GM21619 (cell line): ENCODE data around the gene IKZF1.

Experiments used
- ATAC-seq: cut with Tn5 transposase; IDR thresholded peaks from one replicate; pipeline ENCODE4 v1.9.1; 2021; ENCODE audit not compliant: unreplicated experiment

IKZF1 gene

DNA sequence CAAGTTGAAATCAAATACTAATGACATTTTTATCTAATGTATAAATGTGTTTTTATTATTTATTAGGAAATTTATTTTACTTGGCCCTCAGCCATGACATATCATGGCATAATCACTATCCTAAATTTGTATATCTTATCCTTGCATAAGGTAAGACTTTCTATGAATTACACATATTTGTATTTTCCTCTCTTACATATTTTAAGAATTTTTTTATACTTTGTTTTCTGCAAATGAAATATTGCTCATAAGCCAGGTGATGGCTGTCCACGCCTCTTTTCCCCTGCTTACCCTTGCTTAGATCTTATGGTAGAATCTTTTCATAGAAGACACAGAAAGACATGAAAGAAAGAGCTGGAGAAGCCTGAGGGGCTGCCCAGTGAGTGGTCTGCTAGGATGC is 48.2 kb downstream of the IKZF1 start:
- no peak for ATAC-seq

DNA sequence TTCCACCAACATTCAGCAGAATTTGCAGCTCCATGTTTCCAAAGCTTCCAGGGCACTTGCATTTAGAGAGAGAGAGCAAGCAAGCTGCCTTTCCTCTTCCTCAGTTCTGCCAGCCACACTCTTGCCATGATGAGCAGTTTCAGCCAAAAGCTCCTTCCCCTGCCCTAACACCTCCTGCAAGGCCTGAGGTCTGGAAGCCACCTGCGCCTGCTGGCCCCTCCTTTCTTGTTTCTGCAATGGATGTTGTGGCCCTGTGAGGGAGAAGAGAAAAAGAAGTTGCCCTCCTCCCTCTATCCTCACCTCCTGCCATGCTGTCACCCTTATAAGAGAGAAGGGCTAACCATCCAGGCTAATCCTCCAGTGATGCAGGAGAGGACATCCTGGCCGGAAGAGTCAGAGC is 48.7 kb downstream of the IKZF1 start:
- no peak for ATAC-seq

DNA sequence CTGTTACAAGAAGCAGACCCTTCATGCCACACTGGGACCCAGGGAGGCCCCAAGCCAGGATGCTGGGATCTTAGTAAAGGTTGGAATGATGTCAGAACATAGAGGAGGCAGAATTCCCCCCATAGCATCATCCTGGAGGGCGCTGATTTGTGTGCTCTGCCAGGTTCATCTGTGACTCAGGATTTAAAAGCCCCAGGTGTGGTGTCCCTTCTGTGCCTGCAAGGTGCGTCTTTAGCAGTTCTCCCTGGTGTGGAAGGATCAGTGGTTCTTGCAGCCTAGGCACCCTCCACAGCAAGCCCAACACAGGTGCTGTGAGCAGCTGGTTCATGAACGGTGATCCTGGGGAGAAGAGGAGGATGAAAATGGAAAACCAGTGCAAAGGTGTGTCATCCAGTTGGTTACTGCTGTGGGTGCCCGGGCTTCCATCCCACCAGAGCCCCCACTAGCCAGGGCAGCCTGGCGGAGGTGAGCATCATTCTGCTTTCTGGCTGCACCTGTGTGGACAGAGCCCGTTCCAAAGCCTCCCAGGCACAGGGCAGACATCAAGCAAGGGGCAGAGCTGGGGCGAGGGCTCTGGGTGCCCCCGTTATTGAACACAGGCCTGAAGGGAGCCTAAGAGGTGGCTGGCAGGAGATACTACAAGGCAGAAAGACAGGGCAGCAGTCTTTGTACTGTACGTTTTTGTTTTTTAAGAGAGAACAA is 49.5 kb downstream of the IKZF1 start:
- ATAC-seq = no peak

DNA sequence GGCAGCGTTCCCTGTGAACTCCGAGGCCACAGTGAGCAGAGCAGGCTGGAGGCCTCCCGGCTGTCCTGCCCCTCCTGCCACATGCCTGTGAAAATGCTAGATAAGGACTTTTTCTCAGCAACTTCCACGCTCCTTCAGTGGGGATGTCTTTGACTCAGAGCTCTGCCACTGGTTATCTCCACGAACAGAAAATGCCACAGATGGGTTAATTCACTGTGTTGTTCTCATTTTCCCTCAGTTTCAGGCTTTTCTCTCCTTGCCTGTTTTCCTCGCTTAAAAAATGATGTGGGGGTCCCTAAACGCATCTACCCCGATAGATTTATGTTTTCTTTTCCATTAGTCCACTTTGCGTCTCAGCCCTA is 51.3 kb downstream of the IKZF1 start:
- no peak for ATAC-seq

DNA sequence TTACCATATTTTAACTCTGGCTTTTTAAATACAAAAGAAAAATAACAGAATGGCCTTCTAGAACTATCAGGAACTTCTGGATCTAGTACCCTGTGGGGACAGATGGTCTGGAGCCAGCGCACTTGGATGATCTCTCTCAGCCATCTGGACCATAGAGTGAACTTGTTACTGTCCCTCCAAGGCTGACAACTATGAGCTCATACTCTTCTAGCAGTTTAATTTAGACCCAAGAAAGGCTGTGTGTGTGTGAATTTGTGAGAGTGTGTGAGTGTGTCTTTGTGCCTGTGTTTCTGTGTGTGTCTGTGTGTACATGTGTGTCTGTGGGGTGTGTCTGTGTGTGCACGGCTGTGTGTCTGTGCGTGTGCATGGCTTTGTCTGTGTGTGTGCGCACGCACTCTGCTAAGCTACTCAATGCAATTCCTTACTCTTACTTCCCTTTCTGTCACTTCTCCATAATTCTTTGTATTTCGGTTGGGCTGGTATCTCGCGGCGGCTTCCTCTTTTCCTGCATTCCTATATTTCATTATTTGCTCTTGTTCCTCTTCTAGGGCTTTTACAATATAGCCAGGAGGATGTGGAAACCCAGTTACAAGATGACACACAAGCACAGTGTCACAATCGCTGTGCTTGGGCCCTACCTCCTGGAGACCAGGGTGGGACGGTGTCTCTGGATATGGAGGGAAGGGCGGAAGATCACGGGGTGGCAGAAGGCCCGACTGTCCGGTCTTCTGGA is 51.9 kb downstream of the IKZF1 start:
- no peak for ATAC-seq

DNA sequence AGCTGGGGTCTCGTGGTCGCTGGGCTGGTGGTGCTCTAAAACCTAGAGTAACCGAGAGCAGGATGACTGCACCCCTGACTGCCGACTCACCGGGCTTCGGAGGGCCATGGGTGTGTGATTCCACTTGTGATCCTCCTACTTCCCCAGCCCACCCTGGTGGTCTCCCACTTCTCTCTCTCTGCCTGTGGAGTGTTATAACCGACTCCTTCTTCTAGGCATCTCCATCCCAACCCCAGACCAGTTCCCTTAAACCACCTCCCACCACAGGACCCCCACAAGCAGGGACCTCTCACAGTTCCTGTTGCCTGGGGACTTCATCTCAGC is 52.4 kb downstream of the IKZF1 start:
- no peak for ATAC-seq

DNA sequence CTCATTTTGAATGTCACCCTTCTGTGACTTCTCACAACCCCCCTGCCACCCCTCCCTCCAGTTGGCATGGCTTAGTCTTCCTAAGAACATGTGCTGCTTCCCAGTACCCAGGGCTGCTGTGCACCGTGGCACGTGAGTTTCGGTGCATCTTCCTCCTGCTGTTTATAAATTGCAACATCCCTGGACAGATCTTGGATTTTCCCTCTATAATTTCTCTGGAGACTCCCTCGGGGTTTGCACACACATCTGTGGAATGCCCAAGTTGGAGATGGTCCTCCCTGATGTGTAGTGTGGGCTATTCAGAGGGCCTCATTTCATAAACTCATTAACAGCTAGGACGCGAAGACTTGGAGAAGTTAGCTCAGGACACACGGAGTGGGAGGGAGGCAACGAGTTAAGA is 52.9 kb downstream of the IKZF1 start:
- ATAC-seq = no peak

DNA sequence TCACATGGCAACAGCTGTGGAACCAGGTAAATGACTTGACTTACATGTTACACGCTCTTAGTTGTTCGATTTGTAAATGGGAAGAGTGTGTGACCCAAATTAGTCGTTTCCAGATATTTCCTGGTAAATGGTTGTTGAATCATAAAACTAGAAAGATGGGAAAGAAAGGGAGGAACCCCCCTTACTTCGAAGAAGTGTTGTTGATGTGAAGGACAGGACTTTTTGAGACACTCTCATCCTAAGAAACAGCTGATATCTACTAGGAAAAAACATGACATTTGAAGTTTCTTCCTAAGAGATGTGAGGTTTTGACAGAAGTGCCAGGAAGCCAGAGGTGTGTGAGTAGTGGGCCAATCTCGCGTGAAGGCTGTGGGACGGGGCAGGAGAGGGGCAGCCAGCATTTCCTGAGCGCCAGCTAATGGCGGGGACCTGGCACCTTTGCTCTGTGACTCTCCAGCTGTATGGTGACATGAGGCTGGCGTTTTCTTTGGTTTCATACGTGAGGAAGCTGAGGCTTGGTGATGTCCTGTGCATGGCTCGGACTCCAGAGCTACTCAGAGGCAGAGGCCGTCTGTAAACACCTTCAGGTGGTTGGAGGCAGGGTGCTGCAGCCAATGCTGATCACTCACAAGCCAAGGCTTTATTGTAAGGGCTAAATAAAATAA is 53.7 kb downstream of the IKZF1 start:
- no peak for ATAC-seq

DNA sequence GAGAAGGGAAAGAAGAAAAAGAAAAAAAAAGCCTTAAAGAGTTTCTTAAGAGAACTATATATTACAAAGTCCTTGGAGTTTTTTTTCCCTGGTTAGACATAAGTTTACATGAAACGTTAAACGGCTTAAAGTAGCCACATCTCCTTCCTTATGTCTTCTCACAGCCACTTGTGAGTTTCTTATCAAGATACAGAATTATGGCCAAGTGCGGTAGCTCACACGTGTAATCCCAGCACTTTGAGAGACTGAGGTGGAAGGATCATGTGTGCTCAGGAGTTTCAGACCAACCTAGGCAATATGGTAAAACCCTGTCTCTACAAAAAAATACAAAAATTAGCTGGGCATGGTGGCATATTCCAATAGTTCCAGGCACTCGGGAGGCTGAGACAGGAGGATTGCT is 54.3 kb downstream of the IKZF1 start:
- no peak for ATAC-seq

DNA sequence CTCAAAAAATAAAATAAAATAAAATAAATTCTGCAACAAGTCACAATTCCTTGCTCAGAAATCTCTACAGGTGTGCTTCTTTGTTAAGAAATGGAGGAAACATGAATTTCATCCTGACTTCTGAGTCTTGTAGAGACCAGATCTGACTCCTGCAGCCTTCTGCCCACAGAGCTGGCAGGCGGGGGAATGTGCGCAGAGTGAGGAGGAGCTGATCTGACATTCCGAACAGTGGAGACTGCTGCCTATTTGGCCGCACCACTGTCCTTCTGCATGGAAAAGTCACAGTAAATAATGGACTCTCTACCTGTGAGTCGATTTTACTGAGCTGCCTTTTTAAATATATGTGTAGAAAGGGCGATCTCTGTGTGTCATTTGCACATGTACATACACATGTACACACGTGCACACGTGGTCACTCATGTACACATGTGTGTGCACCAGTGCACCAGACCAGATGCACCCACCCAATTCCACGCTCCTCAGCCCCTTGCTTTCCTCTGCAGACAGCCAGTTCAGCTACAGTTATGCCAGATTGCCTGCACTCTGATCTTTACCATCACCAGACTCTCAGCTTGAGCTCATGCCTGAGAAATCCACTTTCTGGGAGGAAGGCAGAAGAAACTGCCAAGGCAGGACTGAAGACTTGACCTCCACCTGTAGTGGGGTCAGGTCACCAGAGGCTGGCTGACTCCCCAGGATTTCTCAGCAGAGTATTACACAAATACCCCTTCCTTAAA is 54.9 kb downstream of the IKZF1 start:
- ATAC-seq = no peak

DNA sequence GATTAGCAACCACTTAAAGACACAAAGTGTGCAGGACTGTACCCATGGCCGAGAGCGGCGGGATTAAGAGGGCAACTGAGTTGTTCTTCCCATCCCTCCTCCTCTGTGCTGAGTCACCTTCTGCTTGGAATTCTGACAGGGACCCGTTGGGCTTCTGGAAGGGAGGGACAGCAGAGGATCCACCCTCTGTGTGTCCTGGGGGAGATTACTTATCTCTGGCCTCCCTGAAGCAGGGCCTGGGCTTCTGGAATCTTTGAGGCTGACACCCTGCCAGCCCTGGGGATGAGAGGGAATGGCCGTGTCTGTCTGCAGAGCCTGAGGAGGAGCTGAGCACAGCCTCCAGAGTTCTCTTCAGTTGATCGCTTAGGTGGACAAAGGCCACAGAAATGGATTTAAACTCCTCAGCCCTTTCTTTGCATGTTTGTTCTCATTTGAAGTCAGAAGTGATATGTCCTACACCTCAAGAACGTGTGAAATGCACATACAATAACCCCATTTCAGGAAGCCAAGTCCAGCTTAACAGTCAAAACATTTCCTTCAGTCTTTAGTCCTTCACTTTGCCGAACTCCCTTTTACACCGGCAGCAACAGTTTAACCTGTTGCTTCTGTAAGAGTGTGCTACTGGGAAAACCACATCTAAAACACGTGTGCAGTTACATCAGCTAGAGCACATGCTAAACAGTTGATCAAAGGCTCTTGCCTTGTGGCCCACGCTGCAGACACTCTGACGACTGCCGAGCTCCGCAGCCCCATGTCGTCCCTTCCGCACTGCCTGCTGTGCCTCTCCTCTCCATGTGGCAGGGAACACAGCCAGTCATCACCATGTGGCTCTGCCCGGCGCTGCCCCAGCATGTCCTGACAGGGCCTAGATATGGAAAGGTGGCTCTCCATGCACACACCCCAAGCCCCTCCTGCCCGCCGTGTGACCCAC is 55.7 kb downstream of the IKZF1 start:
- ATAC-seq = no peak

DNA sequence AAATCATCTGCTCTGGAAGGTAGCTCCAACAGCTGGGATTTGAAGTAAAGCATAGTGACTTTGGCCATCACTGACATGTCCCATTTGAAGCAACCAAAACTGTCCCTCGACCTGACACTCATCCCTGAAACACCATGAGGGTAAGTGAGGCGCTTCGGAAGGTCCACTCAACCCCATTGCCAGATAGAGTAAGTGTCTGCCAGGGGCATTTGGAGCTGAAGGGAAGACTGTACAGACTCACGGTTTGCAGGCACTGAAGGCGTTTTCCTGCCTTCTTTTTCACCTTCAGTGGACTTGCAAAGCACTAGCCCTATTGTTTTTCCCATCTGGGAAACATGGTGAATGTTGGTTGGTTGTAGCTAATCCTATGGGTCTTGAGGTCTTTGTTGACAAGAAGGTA is 57.6 kb downstream of the IKZF1 start:
- no peak for ATAC-seq

DNA sequence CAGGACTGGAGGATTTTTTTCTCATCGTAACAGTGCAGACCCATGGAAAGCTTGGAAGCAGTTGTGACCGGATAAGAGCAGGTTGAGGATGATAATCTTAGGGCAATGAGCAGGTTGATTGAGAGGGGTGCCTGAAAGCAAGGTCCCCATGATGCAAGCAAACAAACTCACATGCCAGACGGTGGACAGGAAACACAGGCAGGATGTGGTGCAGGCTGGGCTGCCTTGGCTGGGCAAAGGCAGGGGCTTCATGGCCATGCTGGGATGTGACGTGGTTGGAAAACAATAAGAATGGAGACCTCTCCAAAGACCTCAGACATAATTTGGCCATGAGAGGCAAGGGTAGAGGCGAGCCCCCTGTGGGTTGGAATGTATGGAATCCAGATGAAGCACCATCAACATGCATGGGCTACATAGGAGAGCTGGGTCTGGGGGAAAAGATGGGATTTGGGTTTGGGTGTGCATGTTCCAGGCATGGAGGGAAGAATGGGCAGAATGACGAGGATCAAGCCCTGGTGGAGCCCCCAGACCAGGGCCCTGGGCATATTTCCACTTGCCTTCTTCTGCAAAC is 58.3 kb downstream of the IKZF1 start:
- no peak for ATAC-seq

DNA sequence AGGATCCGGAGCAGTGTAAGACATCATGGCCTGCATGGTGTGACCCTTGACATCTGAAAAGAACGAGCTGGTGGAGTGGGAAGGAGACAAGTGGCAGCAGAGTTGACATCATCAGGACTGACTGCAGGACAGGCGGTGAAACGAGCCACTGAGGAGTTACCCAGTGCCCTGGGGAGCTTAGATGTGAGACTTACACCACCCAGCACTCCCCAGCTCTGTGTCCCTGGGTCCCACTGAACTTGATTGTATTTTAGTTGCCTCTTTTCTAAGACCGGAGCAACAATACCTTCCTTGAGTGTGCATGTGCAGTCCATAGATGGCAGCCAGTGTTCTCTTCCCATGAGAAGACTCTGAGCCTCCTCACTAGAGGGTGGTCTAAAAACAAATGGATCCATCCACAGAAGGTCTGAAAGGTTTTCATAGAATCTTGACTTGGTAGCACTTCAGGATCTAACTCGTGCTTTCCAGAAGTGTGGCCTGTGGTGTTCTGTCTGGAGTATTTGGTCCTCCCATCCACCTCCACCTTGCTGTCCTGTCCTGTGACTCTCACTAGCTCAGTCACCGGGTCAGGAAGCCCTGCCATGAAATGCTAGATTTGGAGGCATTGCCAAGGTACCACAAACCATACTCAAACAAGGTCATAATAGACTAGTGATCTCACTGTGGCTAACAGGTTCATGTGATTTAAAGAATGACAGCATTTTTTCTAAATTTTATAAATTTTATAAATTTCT is 59.0 kb downstream of the IKZF1 start:
- no peak for ATAC-seq

DNA sequence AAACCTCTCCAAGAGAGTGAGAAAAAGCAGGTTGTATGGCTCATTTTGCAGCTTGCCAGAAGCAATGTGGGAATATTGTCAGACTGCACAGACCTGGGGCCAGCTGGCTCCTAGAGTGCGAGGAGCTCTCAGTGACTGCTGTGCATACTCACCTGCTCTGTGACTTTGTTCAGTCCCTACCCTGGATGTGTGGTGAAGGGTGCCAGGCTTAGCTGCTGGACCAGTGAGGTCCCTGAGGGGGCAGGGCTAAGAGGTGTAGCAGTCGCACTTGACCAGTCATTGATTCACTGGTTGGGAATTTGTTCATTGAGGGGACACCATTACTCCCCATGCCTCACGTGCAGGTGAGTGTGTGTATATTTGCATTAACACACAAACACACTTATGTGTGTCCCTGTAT is 60.1 kb downstream of the IKZF1 start:
- no peak for ATAC-seq

DNA sequence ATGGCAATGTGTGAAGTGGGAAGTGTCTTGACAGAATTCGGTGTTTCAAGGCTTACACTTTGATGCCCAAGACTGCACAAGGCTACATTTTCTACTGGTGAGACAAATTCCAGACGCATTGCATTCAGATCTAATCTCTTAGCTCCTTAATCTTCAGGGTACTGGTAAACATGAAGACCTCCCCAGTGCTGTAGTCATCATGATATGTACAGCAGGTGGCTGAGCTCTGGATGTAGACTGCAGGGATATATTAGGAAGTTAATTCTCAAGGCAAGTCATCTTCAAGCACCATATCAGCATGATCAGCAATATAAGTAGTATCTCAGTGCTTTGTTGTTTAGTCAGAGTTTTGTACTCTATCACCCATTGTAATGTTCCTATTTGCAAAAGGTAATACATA is 61.8 kb downstream of the IKZF1 start:
- no peak for ATAC-seq

DNA sequence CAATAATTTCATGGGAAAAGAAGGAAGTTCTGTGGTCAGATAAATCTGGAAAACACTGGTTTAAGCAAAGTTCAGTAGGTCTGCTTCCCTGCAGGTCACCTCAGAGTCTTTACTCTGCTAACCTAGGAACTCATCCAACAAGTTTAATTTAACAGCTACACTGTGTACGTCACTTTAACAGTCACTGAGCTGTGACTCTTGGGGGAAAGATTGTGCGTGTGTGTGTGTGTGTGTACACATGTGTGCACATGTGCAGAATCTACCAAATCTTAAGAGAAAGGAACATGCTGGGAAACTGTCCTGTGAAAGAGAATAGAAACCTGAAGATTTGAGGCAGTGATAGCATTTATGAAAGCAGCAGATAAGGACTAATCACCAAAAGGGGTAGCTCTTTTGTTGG is 62.6 kb downstream of the IKZF1 start:
- ATAC-seq = no peak

DNA sequence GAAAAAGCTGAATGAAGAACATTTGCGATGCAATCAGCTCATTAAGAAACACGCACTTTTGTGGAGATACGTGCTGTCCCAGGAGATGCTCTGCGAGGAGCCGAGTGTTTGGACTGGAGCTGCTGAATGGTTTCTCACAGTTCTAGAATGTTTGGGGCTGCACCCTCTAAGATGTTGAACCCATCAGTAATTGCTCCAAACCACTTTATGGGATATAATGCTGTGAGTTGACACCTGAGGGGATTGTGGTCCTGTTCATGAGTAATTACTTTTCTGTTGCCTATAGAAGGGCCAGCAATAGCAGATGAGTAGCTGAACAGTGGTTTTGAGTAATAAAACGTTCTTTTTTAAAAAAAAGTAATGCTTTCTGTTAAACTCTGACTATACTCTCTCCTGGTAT is 63.1 kb downstream of the IKZF1 start:
- ATAC-seq = no peak

DNA sequence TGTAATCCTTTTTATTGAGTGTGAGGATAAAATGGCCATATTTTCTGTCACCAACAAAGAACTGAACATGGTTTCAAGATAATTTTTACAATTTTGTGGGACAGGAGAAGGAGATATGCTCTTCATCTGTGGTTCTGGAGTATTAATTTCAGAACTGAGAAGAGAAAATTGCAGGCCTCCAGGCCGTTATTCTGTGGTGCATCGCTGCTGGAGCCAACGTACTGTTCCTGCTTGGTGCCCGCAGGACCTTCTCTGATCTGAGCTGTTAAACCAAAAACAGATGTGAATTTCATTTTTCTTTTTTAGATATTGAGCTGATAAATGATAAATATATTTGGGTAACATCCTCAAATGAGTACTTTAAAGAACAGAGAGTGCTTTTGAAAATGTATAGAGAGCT is 63.9 kb downstream of the IKZF1 start:
- ATAC-seq = no peak
